Fibroblast of skin of left biceps (primary cell): ENCODE measurements around the gene RTRAF.

Experiments used
- DNase-seq, 2 experiments: peaks; one replicate each; pipeline ENCODE4 v3.0.0-alpha.2; 2013; ENCODE audit warnings: low read depth in 2 of 2

Gene RTRAF

GRCh38 chr14:51993285-51993920 is 4.1 kb downstream of the RTRAF start:
- no peak for DNase-seq

GRCh38 chr14:51996148-51996746 is 6.9 kb downstream of the RTRAF start:
- DNase-seq: no peak

- no peak for DNase-seq
Measured at GRCh38 chr14:51998348-51998747, 9.0 kb downstream of the RTRAF start.

DNA sequence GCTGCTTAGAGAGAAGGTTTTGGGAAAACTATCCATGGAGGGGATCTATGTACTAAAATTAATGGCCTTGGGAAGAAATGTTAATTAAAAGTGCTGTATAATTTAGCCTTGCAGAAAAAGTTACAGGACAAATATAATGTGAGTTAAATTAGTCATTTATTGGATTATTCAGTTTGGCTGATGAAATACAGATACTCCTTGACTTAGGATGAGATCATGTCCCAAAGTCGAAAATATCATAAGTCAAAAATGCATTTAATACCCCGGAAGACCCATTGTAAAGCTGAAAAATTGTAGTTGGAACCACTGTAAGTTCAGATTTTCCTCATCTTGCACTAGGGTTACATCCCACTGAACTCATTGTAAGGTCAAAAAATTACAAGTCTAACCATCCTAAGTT is 9.7 kb downstream of the RTRAF start:
- DNase-seq: peak; percentile 43 to 50

GRCh38 chr14:52000019-52000582 is 10.8 kb downstream of the RTRAF start:
- no peak for DNase-seq

DNA sequence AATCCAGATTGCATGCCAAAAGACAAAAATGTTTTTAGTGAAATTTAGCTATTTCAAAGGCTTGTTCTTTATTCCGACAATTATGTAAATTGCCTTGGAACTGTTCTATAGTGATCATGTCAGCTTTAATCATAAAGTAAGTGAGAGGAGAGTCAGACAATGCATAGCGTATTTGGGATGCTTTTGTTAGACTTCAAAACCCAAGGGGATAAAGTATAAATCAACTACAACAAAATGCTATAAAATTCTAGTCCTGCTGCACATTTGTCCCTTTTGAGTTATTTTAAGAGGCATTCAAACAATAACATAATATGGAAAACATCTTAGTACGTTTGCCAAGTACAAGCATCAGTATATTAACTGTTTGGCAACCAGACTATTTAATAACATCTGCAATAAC is 11.3 kb downstream of the RTRAF start:
- DNase-seq: no peak

DNA sequence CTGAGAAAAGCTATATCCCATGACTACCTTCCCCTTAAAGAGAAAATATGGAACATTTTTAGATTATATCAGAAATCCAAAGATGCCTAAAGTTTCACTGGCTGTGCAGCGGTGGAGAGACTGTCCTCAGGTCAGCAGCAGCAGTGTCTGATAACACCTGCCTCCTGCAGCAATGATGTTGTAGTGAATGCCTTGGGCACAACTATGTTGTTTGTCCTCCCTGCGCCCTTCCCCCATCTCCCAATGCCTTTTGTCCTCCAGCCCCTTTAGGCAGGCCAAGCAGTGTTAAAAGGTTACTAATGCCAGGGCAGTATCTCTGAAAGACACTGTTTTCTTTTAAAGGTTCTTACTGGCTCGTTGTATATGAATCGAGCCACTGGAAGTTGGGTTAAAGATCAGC is 13.2 kb downstream of the RTRAF start:
- DNase-seq: no peak

- no peak for DNase-seq
Measured at GRCh38 chr14:52003324-52003723, 14.0 kb downstream of the RTRAF start.

GRCh38 chr14:52005625-52006024 is 16.3 kb downstream of the RTRAF start:
- DNase-seq: no peak

- DNase-seq: no peak
Measured at GRCh38 chr14:52006361-52006760, 17.0 kb downstream of the RTRAF start.

DNA sequence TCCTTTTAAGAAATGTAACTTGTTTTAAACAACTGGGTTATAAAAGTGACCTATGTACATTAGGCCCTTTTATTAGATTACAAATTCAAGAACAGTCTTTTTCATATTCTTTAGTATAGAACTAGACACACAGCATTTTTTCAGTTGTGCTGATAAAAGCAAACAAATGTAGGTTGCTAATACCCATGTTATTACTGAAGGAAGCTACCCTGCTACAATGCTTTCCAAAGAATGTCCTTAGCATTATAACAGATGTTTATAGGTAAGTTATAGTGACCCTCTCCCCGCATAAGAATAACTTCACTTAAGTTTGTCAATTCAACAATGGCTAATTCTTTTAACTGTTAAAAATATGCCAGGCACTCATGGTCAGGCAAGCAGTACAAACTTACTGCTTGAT is 17.9 kb downstream of the RTRAF start:
- DNase-seq: no peak

DNA sequence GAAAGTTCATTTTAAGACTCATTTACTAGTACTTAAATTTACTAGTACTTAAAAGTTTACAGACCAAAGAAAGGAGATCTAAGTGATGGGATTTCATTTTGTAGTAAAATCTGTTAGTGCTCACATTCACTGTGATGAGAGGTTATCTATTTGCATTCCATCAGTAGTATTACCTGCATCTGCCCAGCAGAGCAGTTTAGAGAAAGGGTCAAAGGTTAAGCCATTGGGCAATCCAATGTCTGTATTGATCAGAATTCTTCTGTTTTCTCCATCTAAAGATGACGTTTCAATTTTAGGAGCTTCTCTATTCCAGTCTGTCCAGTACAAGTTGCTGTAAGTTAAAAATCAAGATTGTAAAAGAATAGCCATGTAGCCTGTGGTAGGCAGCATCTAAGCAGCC is 18.3 kb downstream of the RTRAF start:
- DNase-seq: no peak

DNA sequence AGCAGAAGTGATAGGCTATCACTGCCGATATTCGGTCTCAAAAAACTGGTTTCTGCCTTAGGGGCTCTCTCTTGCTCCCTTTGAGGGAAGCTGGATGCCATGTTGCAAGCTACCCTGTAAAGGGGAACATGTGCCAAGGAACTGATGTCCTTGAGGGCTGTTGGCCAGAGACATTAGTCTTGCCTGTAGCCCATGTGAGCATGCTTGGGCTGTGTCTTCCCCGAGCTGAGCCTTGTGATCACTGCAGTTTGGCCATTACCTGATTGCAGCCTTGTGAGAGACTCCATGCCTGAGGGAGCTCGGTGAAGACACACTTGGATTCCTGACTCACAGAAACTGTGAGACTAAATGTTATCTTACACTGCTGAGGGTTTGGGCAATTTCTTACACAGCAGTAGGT is 18.8 kb downstream of the RTRAF start:
- DNase-seq: no peak

GRCh38 chr14:52010173-52010693 is 20.9 kb downstream of the RTRAF start:
- no peak for DNase-seq

- DNase-seq: no peak
Measured at GRCh38 chr14:52011523-52011922, 22.2 kb downstream of the RTRAF start.

DNA sequence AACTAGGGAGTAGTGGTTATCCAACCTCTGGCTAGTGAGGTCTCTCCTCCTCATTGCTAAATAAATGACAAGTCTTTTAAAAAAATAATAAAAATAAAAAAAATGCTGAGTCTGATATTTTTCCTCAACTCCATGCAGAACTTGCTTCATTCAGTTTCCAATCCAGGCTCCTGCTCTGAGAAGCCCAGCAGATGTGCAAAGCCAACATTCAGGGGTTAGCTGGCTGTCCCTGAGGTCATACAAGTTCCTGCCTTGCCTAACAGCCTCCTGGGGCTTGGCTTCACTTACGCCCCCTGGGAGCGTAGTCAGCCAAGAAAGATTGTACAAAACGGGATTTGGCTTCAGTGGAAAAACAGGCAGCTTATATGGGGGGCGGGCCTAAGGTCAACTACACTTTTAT is 23.3 kb downstream of the RTRAF start:
- DNase-seq: no peak

GRCh38 chr14:52013984-52014600 is 24.7 kb downstream of the RTRAF start:
- DNase-seq: no peak

DNA sequence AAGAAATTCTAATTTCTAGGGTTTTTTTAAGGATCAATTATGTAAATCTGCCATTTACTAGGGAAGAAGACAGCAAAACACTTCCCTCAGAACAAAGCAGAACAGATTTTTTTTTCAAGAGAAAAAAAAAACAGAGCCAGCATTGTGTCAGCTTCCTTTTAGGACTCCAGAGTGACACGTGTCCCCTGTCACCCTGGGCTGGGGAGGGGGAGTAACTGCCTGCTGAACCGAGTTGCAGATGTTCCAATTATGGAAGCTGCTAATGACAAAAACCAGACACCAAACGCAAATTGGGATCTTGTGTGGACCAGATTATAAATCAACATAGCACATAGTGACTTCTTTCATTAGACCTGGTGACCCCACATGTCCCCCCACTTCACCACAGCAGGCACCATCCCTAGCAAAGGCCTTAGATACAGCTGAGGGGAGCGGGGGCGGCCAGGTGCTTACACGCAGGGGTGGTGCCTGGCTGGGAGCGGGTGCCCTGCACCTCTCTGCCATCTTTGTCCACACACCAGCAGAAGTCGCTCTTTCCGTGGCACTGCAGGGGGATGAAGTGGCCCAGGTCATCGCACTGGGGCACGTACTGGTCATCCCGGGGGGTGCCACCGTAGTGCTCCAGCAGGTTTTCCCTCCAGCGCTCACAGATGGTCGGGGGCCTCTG is 25.4 kb downstream of the RTRAF start:
- no peak for DNase-seq

GRCh38 chr14:52015411-52016030 is 26.2 kb downstream of the RTRAF start:
- no peak for DNase-seq

DNA sequence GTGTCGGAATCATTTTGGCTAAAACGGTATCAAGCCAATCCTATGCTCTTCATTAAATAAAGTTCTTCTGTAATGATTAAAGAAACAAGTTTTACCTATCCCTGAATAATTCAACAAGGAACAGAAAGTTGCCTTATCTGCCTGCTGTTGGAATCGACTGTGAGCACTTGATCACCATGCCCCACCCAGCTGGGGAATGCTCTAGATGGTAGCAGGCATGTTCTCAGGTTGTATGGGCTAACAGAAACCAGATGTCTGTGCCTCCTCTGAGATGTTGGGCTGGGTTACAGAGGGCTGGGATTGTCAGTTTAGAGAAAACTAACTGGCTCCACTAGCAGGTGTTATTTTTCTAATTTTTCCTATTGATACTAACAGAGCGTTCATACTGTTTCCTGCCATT is 28.9 kb downstream of the RTRAF start:
- DNase-seq: no peak

DNA sequence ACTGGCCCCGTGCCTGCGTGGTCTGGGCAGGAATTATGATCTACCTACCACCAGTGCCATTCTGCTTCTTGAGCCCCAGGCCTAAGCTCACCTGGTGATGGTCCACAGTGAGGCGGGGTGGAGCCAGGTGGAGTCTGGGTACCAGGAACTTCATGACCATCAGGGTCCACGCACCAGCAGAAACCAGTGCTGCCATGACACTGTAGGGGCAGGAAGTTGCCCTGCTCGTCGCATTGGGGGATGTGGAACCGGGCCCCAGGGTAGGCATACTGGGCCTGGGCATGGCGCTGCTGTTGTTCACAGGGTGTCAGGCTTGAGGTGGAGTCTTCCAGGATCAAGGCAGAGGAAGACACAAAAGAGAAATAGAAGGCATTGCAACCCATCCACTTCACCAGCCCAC is 29.6 kb downstream of the RTRAF start:
- DNase-seq: no peak

DNA sequence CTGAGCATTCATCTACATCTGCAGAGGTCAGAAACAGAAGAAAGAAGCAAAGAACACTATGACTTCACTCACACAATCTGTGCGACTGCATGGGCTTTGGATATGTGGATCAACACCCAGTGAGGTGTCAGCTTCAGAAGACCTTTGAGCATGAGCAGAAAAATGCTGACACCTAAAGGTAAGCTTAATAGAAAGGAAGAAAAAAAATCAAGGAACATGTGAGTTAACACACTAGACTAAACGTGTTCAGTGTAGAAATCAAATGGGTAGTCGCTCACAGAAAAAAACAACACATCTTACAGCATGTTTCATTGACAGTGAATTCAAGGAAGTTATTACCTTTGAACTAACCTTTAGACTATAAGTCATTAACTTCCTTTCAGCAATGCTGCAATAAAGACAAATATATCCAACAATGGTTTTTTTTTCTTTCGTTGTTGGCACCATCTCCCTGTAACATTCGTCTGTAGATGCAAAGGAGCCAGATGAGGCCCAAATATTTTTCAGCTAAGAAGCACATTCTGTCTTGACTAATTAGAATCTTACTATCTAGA is 30.9 kb downstream of the RTRAF start:
- DNase-seq: no peak
